ENCODE data around the gene MYO7A.

The MYO7A gene

DNA sequence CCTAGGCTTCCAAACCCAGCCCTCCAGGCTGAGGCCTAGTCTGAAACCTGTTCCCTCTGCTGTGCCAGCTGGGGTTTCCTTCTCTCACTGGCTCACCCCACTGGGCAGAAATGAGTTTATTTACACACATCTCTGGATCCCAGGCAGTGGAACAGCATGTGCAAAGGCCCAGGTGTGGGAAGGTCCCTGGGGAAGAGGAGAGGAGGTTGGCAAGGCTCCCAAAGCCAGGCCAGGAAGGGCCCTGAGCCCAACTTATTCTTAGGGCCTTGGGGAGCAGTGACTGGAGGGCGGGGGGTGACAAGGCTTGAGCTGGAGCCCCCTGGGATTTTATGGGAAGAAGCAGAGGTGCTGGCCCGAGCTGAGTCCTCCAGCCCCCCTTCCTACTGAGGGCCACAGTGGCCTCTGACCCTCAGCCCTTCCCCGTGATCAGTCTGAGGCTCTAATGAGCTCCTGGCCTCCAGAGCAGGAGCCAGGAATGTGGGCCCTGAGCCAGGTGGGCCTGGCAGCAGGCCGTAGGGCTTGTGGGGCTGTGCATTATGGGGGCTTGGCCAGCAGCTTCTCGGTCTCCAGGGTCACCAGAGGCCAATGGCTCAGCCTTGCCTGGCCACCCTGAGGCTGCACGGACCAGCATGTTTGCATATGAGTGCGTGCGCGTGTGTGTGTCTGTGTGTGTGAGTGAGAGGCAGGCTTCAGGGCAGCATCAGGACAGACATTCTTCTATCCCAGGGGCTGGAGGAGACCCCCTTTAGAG is 2.9 kb downstream of the MYO7A start:
- in situ Hi-C loops (cut with HindIII; ENCODE audit: low sequenced_read_pairs), result no loop called here
- DNase-seq (ENCODE audit: low read depth, low spot score), result peak; percentile 41

DNA sequence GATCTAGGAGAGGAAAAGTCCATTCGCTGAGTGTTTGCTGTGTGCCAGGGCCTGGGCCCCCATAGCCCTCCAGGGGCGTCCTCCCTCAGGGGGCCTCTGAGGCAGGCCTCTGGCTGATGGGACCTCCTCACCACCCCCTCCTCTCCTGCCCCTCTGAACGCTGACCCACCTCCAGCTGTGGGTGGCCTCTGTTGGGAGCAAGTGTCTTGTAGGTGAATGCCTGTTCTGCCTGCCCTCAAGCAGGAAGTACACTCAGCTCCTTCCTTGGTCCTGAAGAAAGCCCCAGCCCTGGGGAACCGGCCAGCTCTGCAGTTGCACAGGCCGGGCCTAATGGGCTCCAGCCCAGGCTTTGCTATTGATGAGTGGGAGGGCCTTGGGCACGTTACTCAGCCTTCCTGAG is 3.5 kb downstream of the MYO7A start:
- in situ Hi-C loops (cut with HindIII; ENCODE audit: low sequenced_read_pairs), result no loop called here
- no peak for DNase-seq (ENCODE audit: low read depth, low spot score)
- TF ChIP-seq, protein P1, sequence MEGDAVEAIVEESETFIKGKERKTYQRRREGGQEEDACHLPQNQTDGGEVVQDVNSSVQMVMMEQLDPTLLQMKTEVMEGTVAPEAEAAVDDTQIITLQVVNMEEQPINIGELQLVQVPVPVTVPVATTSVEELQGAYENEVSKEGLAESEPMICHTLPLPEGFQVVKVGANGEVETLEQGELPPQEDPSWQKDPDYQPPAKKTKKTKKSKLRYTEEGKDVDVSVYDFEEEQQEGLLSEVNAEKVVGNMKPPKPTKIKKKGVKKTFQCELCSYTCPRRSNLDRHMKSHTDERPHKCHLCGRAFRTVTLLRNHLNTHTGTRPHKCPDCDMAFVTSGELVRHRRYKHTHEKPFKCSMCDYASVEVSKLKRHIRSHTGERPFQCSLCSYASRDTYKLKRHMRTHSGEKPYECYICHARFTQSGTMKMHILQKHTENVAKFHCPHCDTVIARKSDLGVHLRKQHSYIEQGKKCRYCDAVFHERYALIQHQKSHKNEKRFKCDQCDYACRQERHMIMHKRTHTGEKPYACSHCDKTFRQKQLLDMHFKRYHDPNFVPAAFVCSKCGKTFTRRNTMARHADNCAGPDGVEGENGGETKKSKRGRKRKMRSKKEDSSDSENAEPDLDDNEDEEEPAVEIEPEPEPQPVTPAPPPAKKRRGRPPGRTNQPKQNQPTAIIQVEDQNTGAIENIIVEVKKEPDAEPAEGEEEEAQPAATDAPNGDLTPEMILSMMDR (IDR thresholded peaks at IDR 0.05; ENCODE audit: low read depth, low read length), result no peak
- no peak overlapping the region for H3K4me3 ChIP-seq (ENCODE audit: low read depth, low read length)

More for the DNA sequence above, 2.9 kb downstream of the MYO7A start:
- TF ChIP-seq, protein P1 (IDR thresholded peaks at IDR 0.05; ENCODE audit: low read depth, low read length), result no peak
- H3K4me3 ChIP-seq (ENCODE audit: low read depth, low read length), result no peak overlapping the region

DNA sequence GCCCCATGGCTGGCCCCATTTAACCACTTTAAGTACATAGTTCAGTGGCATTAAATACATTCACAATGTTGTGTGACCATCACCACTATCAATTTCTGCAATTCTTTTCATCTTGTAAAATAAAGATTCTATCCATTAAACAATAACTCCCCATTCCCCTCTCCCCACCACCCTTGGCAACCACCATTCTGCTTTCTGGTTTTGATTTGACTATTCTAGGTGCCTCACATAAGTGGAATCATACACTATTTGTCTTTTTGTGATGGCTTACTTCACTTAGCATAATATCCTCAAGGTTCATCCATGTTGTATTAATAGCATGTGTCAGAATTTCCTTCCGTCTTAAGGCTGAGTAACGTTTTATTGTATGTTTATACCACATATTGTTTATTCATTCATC is 7.0 kb downstream of the MYO7A start:
- H3K4me3 ChIP-seq (ENCODE audit: low read depth, low read length), result no peak overlapping the region
- in situ Hi-C loops (cut with HindIII; ENCODE audit: low sequenced_read_pairs), result no loop called here
- DNase-seq (ENCODE audit: low read depth, low spot score), result no peak
- TF ChIP-seq, protein P1 (IDR thresholded peaks at IDR 0.05; ENCODE audit: low read depth, low read length), result no peak

DNA sequence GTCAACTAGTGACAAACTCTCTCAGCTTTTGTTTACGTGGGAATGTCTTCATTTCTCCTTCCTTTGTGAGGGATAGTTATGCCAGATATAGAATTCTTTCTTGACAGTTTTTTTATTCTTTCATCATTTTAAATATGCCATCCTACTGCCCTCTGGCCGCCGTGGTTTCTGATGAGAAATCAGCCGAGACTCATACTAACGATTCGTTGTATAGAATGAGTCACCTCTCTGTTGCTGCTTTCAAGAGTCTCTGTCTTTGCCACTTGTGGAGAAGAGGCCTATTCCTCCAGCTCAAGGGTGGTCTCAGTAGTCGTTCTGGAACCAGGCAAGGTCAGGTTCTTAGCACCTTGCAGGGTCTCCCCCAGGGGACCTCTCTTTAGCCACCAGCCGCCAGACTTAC is 8.0 kb downstream of the MYO7A start:
- in situ Hi-C loops (cut with HindIII; ENCODE audit: low sequenced_read_pairs), result no loop called here
- TF ChIP-seq, protein P1 (IDR thresholded peaks at IDR 0.05; ENCODE audit: low read depth, low read length), result no peak
- DNase-seq (ENCODE audit: low read depth, low spot score), result peak; percentile 48

DNA sequence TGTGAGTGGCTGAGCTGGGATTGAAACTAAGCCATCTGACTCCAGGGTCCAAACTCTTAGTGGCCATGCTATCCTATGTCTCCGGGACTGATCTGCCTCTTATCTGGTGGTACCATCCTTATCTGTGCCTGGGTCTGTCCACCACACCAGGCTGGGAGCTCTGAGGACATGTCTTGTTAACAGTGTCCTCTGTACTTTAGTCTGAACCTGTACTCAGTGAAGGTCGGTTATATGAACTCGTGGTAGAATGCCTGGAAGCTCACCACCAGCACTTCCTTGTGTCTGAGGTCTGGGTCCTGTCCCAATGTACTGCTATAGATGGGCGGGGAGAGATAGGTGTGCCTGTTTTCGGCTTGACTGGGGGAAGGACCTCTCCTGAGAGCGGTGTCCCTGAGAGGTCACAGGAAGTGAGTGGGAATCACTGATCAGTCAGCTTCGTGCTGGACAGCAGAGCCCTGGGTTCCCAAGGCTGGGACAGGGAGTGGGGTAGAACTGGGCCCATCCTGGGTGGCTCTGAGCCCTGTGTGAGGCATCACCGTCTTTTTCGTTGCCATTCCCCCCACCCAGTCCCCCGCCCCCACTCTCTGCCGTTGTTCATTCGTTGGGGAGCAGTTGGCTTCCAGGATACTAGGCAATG is 8.9 kb downstream of the MYO7A start:
- TF ChIP-seq, protein P1 (IDR thresholded peaks at IDR 0.05; ENCODE audit: low read depth, low read length), result no peak
- in situ Hi-C loops (cut with HindIII; ENCODE audit: low sequenced_read_pairs), result no loop called here
- no peak for DNase-seq (ENCODE audit: low read depth, low spot score)
- no peak overlapping the region for H3K4me3 ChIP-seq (ENCODE audit: low read depth, low read length)

More for the DNA sequence above, 8.0 kb downstream of the MYO7A start:
- H3K4me3 ChIP-seq (ENCODE audit: low read depth, low read length), result no peak overlapping the region

DNA sequence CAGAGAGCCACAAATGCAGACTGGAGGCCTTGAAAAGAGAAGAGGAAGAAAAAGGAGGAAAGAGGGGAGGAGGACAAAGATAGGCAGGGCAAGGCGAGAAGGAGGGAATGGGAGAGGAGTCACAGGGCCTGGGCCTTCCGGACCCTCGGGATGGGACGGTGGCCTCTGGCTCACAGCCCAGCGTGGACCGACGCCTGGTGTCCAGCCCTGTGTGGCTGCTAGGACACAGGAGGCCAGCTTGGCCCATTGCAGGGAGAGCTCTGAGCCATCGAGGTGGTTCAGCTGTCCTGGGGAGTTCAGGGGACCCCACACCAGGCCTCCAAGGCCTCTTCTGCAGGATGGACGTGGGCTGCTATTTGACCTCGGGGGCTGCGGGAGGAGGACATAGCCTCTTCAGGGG is 9.4 kb downstream of the MYO7A start:
- DNase-seq (ENCODE audit: low read depth, low spot score), result no peak
- in situ Hi-C loops (cut with HindIII; ENCODE audit: low sequenced_read_pairs), result no loop called here
- H3K4me3 ChIP-seq (ENCODE audit: low read depth, low read length), result no peak overlapping the region
- TF ChIP-seq, protein P1 (IDR thresholded peaks at IDR 0.05; ENCODE audit: low read depth, low read length), result no peak
